ENCODE measurements around the gene COG5.

Gene COG5

GRCh38 chr7:107526672-107527071, 37.0 kb downstream of the COG5 start:
- Histone ChIP-seq H3K36me3 (ENCODE audit: control insufficient read depth in 2 of 2, insufficient read depth in 2 of 2, low read length in 2 of 2) (peaks cover 0 to 10% of the 10 kb centered on the region in 2 donors), H3K4me1 (ENCODE audit: control insufficient read depth in 2 of 2, insufficient read depth in 2 of 2, low read length in 2 of 2) (no peaks in the 10 kb centered on the region), H3K27me3 (ENCODE audit: control insufficient read depth in 2 of 2, insufficient read depth in 2 of 2, low read length in 2 of 2) (no peaks in the 10 kb centered on the region), H3K9ac (ENCODE audit: low read depth in 1 of 2, low read length in 2 of 2) (no peak overlapping the region), H3K9me3 (ENCODE audit: control insufficient read depth in 2 of 2, low read length in 2 of 2) (no peaks in the 10 kb centered on the region), H3K4me3 (ENCODE audit: low read length in 2 of 2) (no peak overlapping the region), H3K27ac (ENCODE audit: low read depth in 2 of 2, low read length in 2 of 2) (no peak overlapping the region)

GRCh38 chr7:107506674-107507339, 56.9 kb downstream of the COG5 start:
- Histone ChIP-seq H3K27ac (ENCODE audit: low read depth in 2 of 2, low read length in 2 of 2) (peak overlapping the region; percentile 85), H3K9me3 (ENCODE audit: control insufficient read depth in 2 of 2, low read length in 2 of 2) (no peaks in the 10 kb centered on the region), H3K36me3 (ENCODE audit: control insufficient read depth in 2 of 2, insufficient read depth in 2 of 2, low read length in 2 of 2) (peaks cover 0 to 4% of the 10 kb centered on the region in 2 donors), H3K4me3 (ENCODE audit: low read length in 2 of 2) (peak overlapping the region in 1 of 2 donors; percentile 7), H3K4me1 (ENCODE audit: control insufficient read depth in 2 of 2, insufficient read depth in 2 of 2, low read length in 2 of 2) (peaks cover 13 to 18% of the 10 kb centered on the region in 2 donors), H3K27me3 (ENCODE audit: control insufficient read depth in 2 of 2, insufficient read depth in 2 of 2, low read length in 2 of 2) (no peaks in the 10 kb centered on the region), H3K9ac (ENCODE audit: low read depth in 1 of 2, low read length in 2 of 2) (peak overlapping the region in 1 of 2 donors; percentile 38)

GRCh38 chr7:107505997-107506673, 57.6 kb downstream of the COG5 start:
- peak overlapping the region in 1 of 2 donors; percentile 23 for H3K4me3 ChIP-seq (ENCODE audit: low read length in 2 of 2)
- H3K27me3 ChIP-seq (ENCODE audit: control insufficient read depth in 2 of 2, insufficient read depth in 2 of 2, low read length in 2 of 2) = no peaks in the 10 kb centered on the region
- no peaks in the 10 kb centered on the region for H3K9me3 ChIP-seq (ENCODE audit: control insufficient read depth in 2 of 2, low read length in 2 of 2)
- H3K9ac ChIP-seq (ENCODE audit: low read depth in 1 of 2, low read length in 2 of 2) = peak overlapping the region in 1 of 2 donors; percentile 38
- peak overlapping the region; percentile 85 for H3K27ac ChIP-seq (ENCODE audit: low read depth in 2 of 2, low read length in 2 of 2)
- H3K36me3 ChIP-seq (ENCODE audit: control insufficient read depth in 2 of 2, insufficient read depth in 2 of 2, low read length in 2 of 2) = peaks cover 0 to 4% of the 10 kb centered on the region in 2 donors
- H3K4me1 ChIP-seq (ENCODE audit: control insufficient read depth in 2 of 2, insufficient read depth in 2 of 2, low read length in 2 of 2) = peaks cover 13 to 18% of the 10 kb centered on the region in 2 donors

- peaks cover 13 to 18% of the 10 kb centered on the region in 2 donors for H3K4me1 ChIP-seq (ENCODE audit: control insufficient read depth in 2 of 2, insufficient read depth in 2 of 2, low read length in 2 of 2)
- H3K36me3 ChIP-seq (ENCODE audit: control insufficient read depth in 2 of 2, insufficient read depth in 2 of 2, low read length in 2 of 2) = peaks cover 0 to 4% of the 10 kb centered on the region in 2 donors
- peak overlapping the region in 1 of 2 donors; percentile 15 for H3K9ac ChIP-seq (ENCODE audit: low read depth in 1 of 2, low read length in 2 of 2)
- no peaks in the 10 kb centered on the region for H3K9me3 ChIP-seq (ENCODE audit: control insufficient read depth in 2 of 2, low read length in 2 of 2)
- no peak overlapping the region for H3K4me3 ChIP-seq (ENCODE audit: low read length in 2 of 2)
- H3K27me3 ChIP-seq (ENCODE audit: control insufficient read depth in 2 of 2, insufficient read depth in 2 of 2, low read length in 2 of 2) = no peaks in the 10 kb centered on the region
- H3K27ac ChIP-seq (ENCODE audit: low read depth in 2 of 2, low read length in 2 of 2) = peak overlapping the region; percentile 85
Observed at GRCh38 chr7:107505362-107505761, 58.4 kb downstream of the COG5 start.

- no peak overlapping the region for H3K27ac ChIP-seq (ENCODE audit: low read depth in 2 of 2, low read length in 2 of 2)
- H3K9me3 ChIP-seq (ENCODE audit: control insufficient read depth in 2 of 2, low read length in 2 of 2) = no peaks in the 10 kb centered on the region
- peaks cover 0 to 4% of the 10 kb centered on the region in 2 donors for H3K36me3 ChIP-seq (ENCODE audit: control insufficient read depth in 2 of 2, insufficient read depth in 2 of 2, low read length in 2 of 2)
- H3K9ac ChIP-seq (ENCODE audit: low read depth in 1 of 2, low read length in 2 of 2) = no peak overlapping the region
- H3K4me3 ChIP-seq (ENCODE audit: low read length in 2 of 2) = no peak overlapping the region
- peaks cover 13 to 18% of the 10 kb centered on the region in 2 donors for H3K4me1 ChIP-seq (ENCODE audit: control insufficient read depth in 2 of 2, insufficient read depth in 2 of 2, low read length in 2 of 2)
- no peaks in the 10 kb centered on the region for H3K27me3 ChIP-seq (ENCODE audit: control insufficient read depth in 2 of 2, insufficient read depth in 2 of 2, low read length in 2 of 2)
Observed at GRCh38 chr7:107503687-107504086, 60.0 kb downstream of the COG5 start.

- Histone ChIP-seq H3K9ac (ENCODE audit: low read depth in 1 of 2, low read length in 2 of 2) (no peak overlapping the region), H3K36me3 (ENCODE audit: control insufficient read depth in 2 of 2, insufficient read depth in 2 of 2, low read length in 2 of 2) (peaks cover 0 to 4% of the 10 kb centered on the region in 2 donors), H3K4me3 (ENCODE audit: low read length in 2 of 2) (no peak overlapping the region), H3K9me3 (ENCODE audit: control insufficient read depth in 2 of 2, low read length in 2 of 2) (no peaks in the 10 kb centered on the region), H3K27ac (ENCODE audit: low read depth in 2 of 2, low read length in 2 of 2) (no peak overlapping the region), H3K4me1 (ENCODE audit: control insufficient read depth in 2 of 2, insufficient read depth in 2 of 2, low read length in 2 of 2) (peaks cover 13 to 18% of the 10 kb centered on the region in 2 donors), H3K27me3 (ENCODE audit: control insufficient read depth in 2 of 2, insufficient read depth in 2 of 2, low read length in 2 of 2) (no peaks in the 10 kb centered on the region)
Observed at GRCh38 chr7:107502797-107503196, 60.9 kb downstream of the COG5 start.

GRCh38 chr7:107502154-107502553, 61.6 kb downstream of the COG5 start:
- H3K27me3 ChIP-seq (ENCODE audit: control insufficient read depth in 2 of 2, insufficient read depth in 2 of 2, low read length in 2 of 2) = no peaks in the 10 kb centered on the region

GRCh38 chr7:107501593-107501992, 62.1 kb downstream of the COG5 start:
- peaks cover 0 to 4% of the 10 kb centered on the region in 2 donors for H3K36me3 ChIP-seq (ENCODE audit: control insufficient read depth in 2 of 2, insufficient read depth in 2 of 2, low read length in 2 of 2)
- H3K27ac ChIP-seq (ENCODE audit: low read depth in 2 of 2, low read length in 2 of 2) = no peak overlapping the region
- H3K9ac ChIP-seq (ENCODE audit: low read depth in 1 of 2, low read length in 2 of 2) = no peak overlapping the region
- no peaks in the 10 kb centered on the region for H3K27me3 ChIP-seq (ENCODE audit: control insufficient read depth in 2 of 2, insufficient read depth in 2 of 2, low read length in 2 of 2)
- H3K4me3 ChIP-seq (ENCODE audit: low read length in 2 of 2) = no peak overlapping the region
- peaks cover 8 to 14% of the 10 kb centered on the region in 2 donors for H3K4me1 ChIP-seq (ENCODE audit: control insufficient read depth in 2 of 2, insufficient read depth in 2 of 2, low read length in 2 of 2)
- H3K9me3 ChIP-seq (ENCODE audit: control insufficient read depth in 2 of 2, low read length in 2 of 2) = no peaks in the 10 kb centered on the region

More at GRCh38 chr7:107502154-107502553, 61.6 kb downstream of the COG5 start:
- Histone ChIP-seq H3K36me3 (ENCODE audit: control insufficient read depth in 2 of 2, insufficient read depth in 2 of 2, low read length in 2 of 2) (peaks cover 0 to 4% of the 10 kb centered on the region in 2 donors), H3K4me1 (ENCODE audit: control insufficient read depth in 2 of 2, insufficient read depth in 2 of 2, low read length in 2 of 2) (peaks cover 13 to 18% of the 10 kb centered on the region in 2 donors), H3K4me3 (ENCODE audit: low read length in 2 of 2) (no peak overlapping the region), H3K9ac (ENCODE audit: low read depth in 1 of 2, low read length in 2 of 2) (no peak overlapping the region), H3K9me3 (ENCODE audit: control insufficient read depth in 2 of 2, low read length in 2 of 2) (no peaks in the 10 kb centered on the region), H3K27ac (ENCODE audit: low read depth in 2 of 2, low read length in 2 of 2) (no peak overlapping the region)

GRCh38 chr7:107499731-107500130, 64.0 kb downstream of the COG5 start:
- H3K4me1 ChIP-seq (ENCODE audit: control insufficient read depth in 2 of 2, insufficient read depth in 2 of 2, low read length in 2 of 2) = no peaks in the 10 kb centered on the region
- no peak overlapping the region for H3K27ac ChIP-seq (ENCODE audit: low read depth in 2 of 2, low read length in 2 of 2)
- no peaks in the 10 kb centered on the region for H3K9me3 ChIP-seq (ENCODE audit: control insufficient read depth in 2 of 2, low read length in 2 of 2)
- no peaks in the 10 kb centered on the region for H3K27me3 ChIP-seq (ENCODE audit: control insufficient read depth in 2 of 2, insufficient read depth in 2 of 2, low read length in 2 of 2)
- no peak overlapping the region for H3K4me3 ChIP-seq (ENCODE audit: low read length in 2 of 2)
- H3K36me3 ChIP-seq (ENCODE audit: control insufficient read depth in 2 of 2, insufficient read depth in 2 of 2, low read length in 2 of 2) = no peaks in the 10 kb centered on the region
- no peak overlapping the region for H3K9ac ChIP-seq (ENCODE audit: low read depth in 1 of 2, low read length in 2 of 2)

- Histone ChIP-seq H3K4me3 (ENCODE audit: low read length in 2 of 2) (no peak overlapping the region), H3K27ac (ENCODE audit: low read depth in 2 of 2, low read length in 2 of 2) (no peak overlapping the region), H3K36me3 (ENCODE audit: control insufficient read depth in 2 of 2, insufficient read depth in 2 of 2, low read length in 2 of 2) (no peaks in the 10 kb centered on the region), H3K9ac (ENCODE audit: low read depth in 1 of 2, low read length in 2 of 2) (no peak overlapping the region), H3K9me3 (ENCODE audit: control insufficient read depth in 2 of 2, low read length in 2 of 2) (no peaks in the 10 kb centered on the region), H3K4me1 (ENCODE audit: control insufficient read depth in 2 of 2, insufficient read depth in 2 of 2, low read length in 2 of 2) (no peaks in the 10 kb centered on the region), H3K27me3 (ENCODE audit: control insufficient read depth in 2 of 2, insufficient read depth in 2 of 2, low read length in 2 of 2) (no peaks in the 10 kb centered on the region)
Observed at GRCh38 chr7:107495516-107495915, 68.2 kb downstream of the COG5 start.

All from mucosa of rectum (tissue), 2 donors.